ENCODE data around the gene ZNF8. TPM values are rescaled to one million over a fixed set of nuclear protein-coding genes. Genes with fewer than 3 reads are reported as not detected.

The ZNF8 gene
- 10 to 100 TPM in 1 of 3 donors, 1 to 10 TPM in 2; 4.2 to 10.8 (median 9.2) TPM for total RNA-seq

- no peaks in the 10 kb centered on the region for H3K36me3 ChIP-seq
- intact Hi-C loops (cut with DNase I; ENCODE audit: low total_unique reads): no loop called here
These were observed at the start of gene ZNF8 for GRCh38 chr19:58278541-58279041. Gene ZNF8, plus strand, starts transcription at chr19:58278955. Its CDS starts 127 bp downstream, at chr19:58279082.

DNA sequence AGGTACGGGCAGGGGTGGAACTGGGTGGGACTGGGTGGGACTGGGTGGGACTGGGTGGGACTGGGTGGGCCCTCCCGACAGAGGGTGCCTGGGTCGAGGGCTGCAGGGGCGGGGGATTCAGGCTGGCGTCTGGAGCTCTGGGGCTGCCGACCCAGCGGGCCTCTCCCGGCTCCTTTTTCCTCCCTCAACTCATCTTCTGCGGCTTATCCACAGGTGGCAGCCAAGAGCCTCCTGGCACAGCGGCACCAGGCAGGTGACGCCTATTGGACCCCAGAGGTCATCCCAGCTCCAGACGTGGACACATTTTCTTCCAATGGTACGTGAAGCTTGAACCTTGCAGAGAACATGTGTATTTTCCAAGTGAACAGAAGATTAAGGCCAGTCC lies 49.5 kb upstream of the ZNF8 start:
- Histone ChIP-seq H3K27me3 (no peaks in the 10 kb centered on the region), H3K4me3 (peak overlapping the region; percentile 59 to 97 (median 73)), H3K36me3 (peaks cover 14% of the 10 kb centered on the region), H3K27ac (peak overlapping the region; percentile 78 to 87), H3K9me3 (peaks cover 57 to 60% of the 10 kb centered on the region in 2 donors), H3K4me1 (peaks cover 0 to 4% of the 10 kb centered on the region in 2 donors)
- DNase-seq (ENCODE audit: low spot score in 2 of 2): no peak
- TF ChIP-seq CTCF (IDR thresholded peaks at IDR 0.05) (no peak), POLR2AphosphoS5 (IDR thresholded peaks at IDR 0.05) (no peak), POLR2A (IDR thresholded peaks at IDR 0.05) (no peak)
- intact Hi-C loops (cut with DNase I; ENCODE audit: low total_unique reads): no loop called here

More at GRCh38 chr19:58278541-58279041, at the start of gene ZNF8:
- peak; percentile 93 to 95 for DNase-seq (ENCODE audit: low spot score in 2 of 2)
- Histone ChIP-seq H3K4me1 (no peaks in the 10 kb centered on the region), H3K27ac (peak within 1 kb of the TSS; percentile 87 to 88), H3K9me3 (peaks cover 29 to 56% of the 10 kb centered on the region in 2 donors), H3K4me3 (peak within 1 kb of the TSS; percentile 94 to 95 (median 94)), H3K27me3 (no peaks in the 10 kb centered on the region)
- TF ChIP-seq POLR2A (IDR thresholded peaks at IDR 0.05) (peak; percentile 25), POLR2AphosphoS5 (IDR thresholded peaks at IDR 0.05) (peak; percentile 91 to 97 (median 96)), CTCF (IDR thresholded peaks at IDR 0.05) (no peak)

GRCh38 chr19:58237324-58237723 lies 41.4 kb upstream of the ZNF8 start:
- Histone ChIP-seq H3K9me3 (peaks cover 94 to 96% of the 10 kb centered on the region in 2 donors), H3K36me3 (peaks cover 28% of the 10 kb centered on the region), H3K27me3 (no peaks in the 10 kb centered on the region), H3K27ac (no peak overlapping the region), H3K4me1 (no peaks in the 10 kb centered on the region), H3K4me3 (peak overlapping the region in 1 of 3 donors; percentile 11)
- TF ChIP-seq POLR2A (IDR thresholded peaks at IDR 0.05): no peak
- TF ChIP-seq POLR2AphosphoS5 (IDR thresholded peaks at IDR 0.05): no peak
- TF ChIP-seq CTCF (IDR thresholded peaks at IDR 0.05): no peak
- DNase-seq (ENCODE audit: low spot score in 2 of 2): no peak
- intact Hi-C loops (cut with DNase I; ENCODE audit: low total_unique reads): no loop called here

GRCh38 chr19:58243351-58243750 lies 35.4 kb upstream of the ZNF8 start:
- no peaks in the 10 kb centered on the region for H3K27me3 ChIP-seq
- H3K9me3 ChIP-seq: peaks cover 98 to 100% of the 10 kb centered on the region in 2 donors
- intact Hi-C loops (cut with DNase I; ENCODE audit: low total_unique reads): no loop called here
- peak overlapping the region in 1 of 3 donors; percentile 18 for H3K4me3 ChIP-seq
- TF ChIP-seq CTCF (IDR thresholded peaks at IDR 0.05): no peak
- DNase-seq (ENCODE audit: low spot score in 2 of 2): no peak
- no peaks in the 10 kb centered on the region for H3K4me1 ChIP-seq
- H3K27ac ChIP-seq: no peak overlapping the region
- peaks cover 38% of the 10 kb centered on the region for H3K36me3 ChIP-seq

GRCh38 chr19:58248886-58249285 lies 29.9 kb upstream of the ZNF8 start:
- intact Hi-C loops (cut with DNase I; ENCODE audit: low total_unique reads): no loop called here
- no peak for TF ChIP-seq POLR2AphosphoS5 (IDR thresholded peaks at IDR 0.05)
- no peak for TF ChIP-seq POLR2A (IDR thresholded peaks at IDR 0.05)
- no peak for TF ChIP-seq CTCF (IDR thresholded peaks at IDR 0.05)
- Histone ChIP-seq H3K27ac (no peak overlapping the region), H3K4me1 (no peaks in the 10 kb centered on the region), H3K27me3 (no peaks in the 10 kb centered on the region), H3K4me3 (no peak overlapping the region), H3K9me3 (peaks cover 100% of the 10 kb centered on the region in 2 donors), H3K36me3 (peaks cover 56% of the 10 kb centered on the region)
- DNase-seq (ENCODE audit: low spot score in 2 of 2): no peak
